Measurements from ENCODE around the gene HSP90AB1. TPM values are rescaled to one million over a fixed set of nuclear protein-coding genes. Genes with fewer than 3 reads are reported as not detected.
A peak's percentile ranks its signal among the peaks of the same experiment; 100 is the strongest.

HSP90AB1 gene
- total and polyA plus RNA-seq, 9 of the 15 experiments (the other 6 are each of a cell fraction or from before 2014, with no cell fraction given) = 1,780 to 3,358 (median 2,262) TPM

GRCh38 chr6:44297063-44298038 is 50.5 kb downstream of the HSP90AB1 start (continued):
- TF ChIP-seq REST (IDR thresholded peaks at IDR 0.05; ENCODE audit: borderline replicate concordance) (no peak), REST (CRISPR knock-in tag; IDR thresholded peaks at IDR 0.05; ENCODE audit: low read depth) (no peak), SMARCE1 (IDR thresholded peaks at IDR 0.05) (no peak), TBL1XR1 (IDR thresholded peaks at IDR 0.05; ENCODE audit: low read length in 2 of 2) (no peak), ZNF354B (CRISPR knock-in tag; IDR thresholded peaks at IDR 0.05) (no peak), FOXA3 (CRISPR knock-in tag; conservative IDR thresholded peaks at IDR 0.05 in 1 of 2, IDR thresholded peaks at IDR 0.05 in 1 of 2) (peak in 1 of 2 experiments; percentile 37; a peak in 1 of 4 replicates), POLR2G (IDR thresholded peaks at IDR 0.05; ENCODE audit: low read depth, low read length) (peak; percentile 86), NCOR1 (IDR thresholded peaks at IDR 0.05) (no peak), ASH1L (IDR thresholded peaks at IDR 0.05; ENCODE audit: borderline replicate concordance, low read depth, partially characterized antibody) (no peak), SPI1 (IDR thresholded peaks at IDR 0.05; ENCODE audit: borderline replicate concordance, low read depth, low read length) (no peak), TEAD1 (CRISPR knock-in tag; IDR thresholded peaks at IDR 0.05) (peak in 1 of 2 experiments; percentile 45; a peak in 1 of 4 replicates), ZNF592 (IDR thresholded peaks at IDR 0.05) (no peak), ZNF764 (CRISPR knock-in tag; IDR thresholded peaks at IDR 0.05; ENCODE audit: low read depth) (no peak), POLR2AphosphoS2 (IDR thresholded peaks at IDR 0.05; ENCODE audit: low read length) (0 out of 2 replicates have a peak, but pooled peaks have one; percentile 39)

Measured in K562 (cell line).